HG03064 (cell line): ENCODE results near the gene NPIPA3.
"Not testable (repeated sequence)": the region's sequence is repeated elsewhere in the genome, so short reads cannot be mapped to it uniquely, and the experiment has no call there.

Source experiments
- ATAC-seq: cut with Tn5 transposase; IDR thresholded peaks from one replicate; pipeline ENCODE4 v1.9.1; 2021; ENCODE audit warnings: low read depth; ENCODE audit not compliant: unreplicated experiment

Gene NPIPA3

GRCh38 chr16:14703156-14704011 lies at the start of gene NPIPA3:
NPIPA3 (plus strand) TSS chr16:14703411; CDS start chr16:14708944, 5,533 bp downstream.
- ATAC-seq = peak; percentile 94

GRCh38 chr16:14658063-14658462 lies 45.1 kb upstream of the NPIPA3 start:
- no peak for ATAC-seq

- ATAC-seq = no peak
Observed at GRCh38 chr16:14667347-14668266, 35.6 kb upstream of the NPIPA3 start.

GRCh38 chr16:14668556-14669223 lies 34.5 kb upstream of the NPIPA3 start:
- ATAC-seq = no peak

- ATAC-seq = no peak
Observed at GRCh38 chr16:14669776-14670175, 33.4 kb upstream of the NPIPA3 start.

- no peak for ATAC-seq
Observed at GRCh38 chr16:14672403-14672971, 30.7 kb upstream of the NPIPA3 start.

GRCh38 chr16:14676633-14677032 lies 26.6 kb upstream of the NPIPA3 start:
- no peak for ATAC-seq

GRCh38 chr16:14677627-14678026 lies 25.6 kb upstream of the NPIPA3 start:
- ATAC-seq = no peak

- ATAC-seq = no peak
Observed at GRCh38 chr16:14678748-14679497, 24.3 kb upstream of the NPIPA3 start.

- not testable (repeated sequence) for ATAC-seq
Observed at GRCh38 chr16:14680396-14680795, 22.8 kb upstream of the NPIPA3 start.

GRCh38 chr16:14681115-14681514 lies 22.1 kb upstream of the NPIPA3 start:
- ATAC-seq = no peak

- no peak for ATAC-seq
Observed at GRCh38 chr16:14682121-14682520, 21.1 kb upstream of the NPIPA3 start.

GRCh38 chr16:14685870-14686793 lies 17.1 kb upstream of the NPIPA3 start:
- ATAC-seq = not testable (repeated sequence)

GRCh38 chr16:14694129-14694528 lies 9.1 kb upstream of the NPIPA3 start, which contains the start of gene PLA2G10:
PLA2G10 (minus strand) TSS chr16:14694308; CDS start chr16:14694229, 79 bp downstream.
- ATAC-seq = not testable (repeated sequence)

- not testable (repeated sequence) for ATAC-seq
Observed at GRCh38 chr16:14701859-14702258, 1.4 kb upstream of the NPIPA3 start.

GRCh38 chr16:14702672-14703071 lies 539 bp upstream of the NPIPA3 start:
- not testable (repeated sequence) for ATAC-seq

- not testable (repeated sequence) for ATAC-seq
Observed at GRCh38 chr16:14733233-14733632, 30.0 kb downstream of the NPIPA3 start.

- not testable (repeated sequence) for ATAC-seq
Observed at GRCh38 chr16:14740832-14741385, 37.7 kb downstream of the NPIPA3 start.
